ENCODE results near the gene SCLY. TPM values are rescaled to one million over a fixed set of nuclear protein-coding genes. Genes with fewer than 3 reads are reported as not detected.
A peak's percentile ranks its signal among the peaks of the same experiment; 100 is the strongest.

The SCLY gene
- total and polyA plus RNA-seq, 2 of the 13 experiments (the other 11 are each of a cell fraction or from before 2014, with no cell fraction given): 27.9 to 38.6 TPM

- WGBS (ENCODE audit: low lambda C conversion rate): 96% methylated on average over 12 of the region's 12 CpGs
- H3K9me3 ChIP-seq (ENCODE audit: low read length): no peaks in the 10 kb centered on the region
- H2AFZ ChIP-seq (ENCODE audit: low read length): no peak overlapping the region
- no peaks in the 10 kb centered on the region for H3K4me1 ChIP-seq (ENCODE audit: insufficient read depth, low read length)
- ChIA-PET POLR2A (interaction anchor here (2.2 kb wide), 1 partner anchor 32 kb away, joined by 7 read pairs; the partner anchor contains the start of gene SCLY), CTCF (ENCODE audit: low intra/inter-chr PET ratio, low total read pairs) (no interaction called here)
- FAIRE-seq (no peak), ATAC-seq (no peak), DNase-seq (ENCODE audit: low spot score) (no peak)
- BruUV-seq (replicated peaks): no TSS peak
- no peaks in the 10 kb centered on the region for H3K79me2 ChIP-seq (ENCODE audit: insufficient read depth, low read length)
- H3K4me2 ChIP-seq (ENCODE audit: low read depth, low read length): no peak overlapping the region
- H3K36me3 ChIP-seq (replicated peaks in 1 of 2; ENCODE audit: control insufficient read depth in 1 of 2, insufficient read depth in 2 of 2, low read length in 2 of 2): peaks cover 4 to 6% of the 10 kb centered on the region in 2 experiments; a peak in 3 of 5 replicates
- in situ Hi-C loops (cut with HindIII; ENCODE audit: extremely low pct_ligation_motif_present, low pct_unique_long_range_greater_than_20kb) (no loop called here), intact Hi-C loops (cut with micrococcal nuclease; ENCODE audit: unreplicated experiment) (no loop called here)
- no peaks in the 10 kb centered on the region for H4K20me1 ChIP-seq (ENCODE audit: insufficient read depth, low read length)
- H3K9ac ChIP-seq (ENCODE audit: insufficient read depth, low read depth, low read length): no peak overlapping the region
- H3K4me3 ChIP-seq (replicated peaks in 1 of 3; ENCODE audit: insufficient read depth in 1 of 3, low read depth in 2 of 3, low read length in 3 of 3): no peak overlapping the region
- H3K27me3 ChIP-seq (ENCODE audit: control insufficient read depth in 1 of 2, insufficient read depth in 2 of 2, low read length in 2 of 2): no peaks in the 10 kb centered on the region
- H3K27ac ChIP-seq (ENCODE audit: extremely low read length, insufficient read depth, low read length): no peak overlapping the region
- TF ChIP-seq ZNF101 (CRISPR knock-in tag; IDR thresholded peaks at IDR 0.05; ENCODE audit: borderline replicate concordance, low read depth): no peak
- no peak for TF ChIP-seq HBP1 (CRISPR knock-in tag; IDR thresholded peaks at IDR 0.05; ENCODE audit: low read depth)
- TF ChIP-seq ZNF615 (CRISPR knock-in tag; IDR thresholded peaks at IDR 0.05; ENCODE audit: borderline replicate concordance): no peak
- TF ChIP-seq FOXA1 (IDR thresholded peaks at IDR 0.05): no peak
- TF ChIP-seq FOXA1 (CRISPR knock-in tag; IDR thresholded peaks at IDR 0.05): no peak
- no peak for TF ChIP-seq MEIS2 (CRISPR knock-in tag; IDR thresholded peaks at IDR 0.05)
- TF ChIP-seq CTCF (CRISPR knock-in tag; IDR thresholded peaks at IDR 0.05): no peak
- TF ChIP-seq POLR2AphosphoS2 (IDR thresholded peaks at IDR 0.05; ENCODE audit: low read depth, low read length): 0 out of 2 replicates have a peak, but pooled peaks have one; percentile 4
- 0 out of 2 replicates have a peak, but pooled peaks have one; percentile 43 for TF ChIP-seq DNMT1 (CRISPR knock-in tag; IDR thresholded peaks at IDR 0.05)
- no peak for TF ChIP-seq RERE (CRISPR knock-in tag; IDR thresholded peaks at IDR 0.05; ENCODE audit: low read depth)
- TF ChIP-seq JUND (CRISPR knock-in tag; IDR thresholded peaks at IDR 0.05): no peak
- no peak for TF ChIP-seq ZNF747 (CRISPR knock-in tag; IDR thresholded peaks at IDR 0.05; ENCODE audit: borderline replicate concordance)
- no peak for TF ChIP-seq TARDBP (CRISPR knock-in tag; IDR thresholded peaks at IDR 0.05)
- TF ChIP-seq ZNF143 (CRISPR knock-in tag; IDR thresholded peaks at IDR 0.05): 0 out of 2 replicates have a peak, but pooled peaks have one; percentile 31
Measured at GRCh38 chr2:238092486-238093035, 31.8 kb downstream of the SCLY start.
